H1 (cell line): ENCODE measurements around the gene NT5DC3. TPM values are rescaled to one million over a fixed set of nuclear protein-coding genes. Genes with fewer than 3 reads are reported as not detected.

ENCODE experiments used
- CTCF ChIA-PET: fragments of 300-600 bp; sonication (Branson Sonifier 250); formaldehyde crosslinking; loops from one replicate; lab custom pipeline; 2021; ENCODE audit not compliant: partially characterized antibody; lab: Charles Lee
- POLR2A ChIA-PET: fragments of 300-600 bp; sonication (Branson Sonifier 250); formaldehyde crosslinking; loops from one replicate; lab custom pipeline; 2021; ENCODE audit warnings: inconsistent platforms; ENCODE audit not compliant: partially characterized antibody; lab: Charles Lee
- DNase-seq, 2 experiments: peaks; one replicate each; pipeline versions ENCODE4 v3.0.0 to v3.0.0-alpha.2; 2010 to 2022; ENCODE audit warnings: low spot score in 2 of 2, low read depth in 1 of 2, mixed read lengths in 1 of 2
- FAIRE-seq: peaks from 2 replicates; lab custom pipeline; 2011; peaks lifted over from hg19 to GRCh38; lab: Jason Lieb, UNC
- H2AFZ ChIP-seq: 2 replicates; pipeline ENCODE4 v1.8.1; 2012; ENCODE audit warnings: low read length, inconsistent platforms
- H2AK5ac ChIP-seq: 2 replicates; pipeline ENCODE4 v1.6.1; 2013; ENCODE audit warnings: low read depth, low read length
- H2BK120ac ChIP-seq: replicated peaks from 2 replicates; pipeline ENCODE3; 2013; ENCODE audit warnings: low read depth, low read length, inconsistent platforms
- H2BK12ac ChIP-seq: 2 replicates; pipeline ENCODE4 v1.6.1; 2013; ENCODE audit warnings: low read depth, low read length
- H2BK15ac ChIP-seq: 2 replicates; pipeline ENCODE4 v1.6.1; 2013; ENCODE audit warnings: low read length
- H2BK20ac ChIP-seq: 2 replicates; pipeline ENCODE4 v1.6.1; 2013; ENCODE audit warnings: low read length
- H2BK5ac ChIP-seq: 2 replicates; pipeline ENCODE4 v1.6.1; 2013; ENCODE audit warnings: low read depth, low read length
- H3K14ac ChIP-seq: 2 replicates; pipeline ENCODE4 v1.6.1; 2013; ENCODE audit warnings: inconsistent platforms; ENCODE audit not compliant: insufficient read length
- H3K18ac ChIP-seq: 2 replicates; pipeline ENCODE4 v1.6.1; 2013; ENCODE audit warnings: low read length; ENCODE audit errors: extremely low read depth
- H3K23ac ChIP-seq: 2 replicates; pipeline ENCODE4 v1.6.1; 2013; ENCODE audit warnings: inconsistent platforms; ENCODE audit not compliant: insufficient read length
- H3K23me2 ChIP-seq: 2 replicates; pipeline ENCODE4 v1.6.1; 2013; ENCODE audit warnings: low read depth, low read length
- H3K27ac ChIP-seq: 2 replicates; pipeline ENCODE4 v1.6.1; 2011; ENCODE audit warnings: low read depth, low read length, inconsistent platforms
- H3K27me3 ChIP-seq, 4 experiments: replicated peaks in 1 of 4; 1 replicate in 1 of 4; 2 replicates in 3 of 4; pipeline versions ENCODE4 v1.6.1 to v1.8.1; 2011 to 2013; ENCODE audit warnings: low read length in 3 of 4, mild to moderate bottlenecking in 3 of 4, inconsistent platforms in 2 of 4, mixed read lengths in 2 of 4, moderate library complexity in 1 of 4; ENCODE audit not compliant: control insufficient read depth in 3 of 4, insufficient read depth in 3 of 4; ENCODE audit errors: extremely low read depth in 1 of 4
- H3K36me3 ChIP-seq, 4 experiments: 2 replicates each; pipeline versions ENCODE4 v1.6.1 to v1.8.1; 2011 to 2013; ENCODE audit warnings: mild to moderate bottlenecking in 4 of 4, low read length in 3 of 4, moderate library complexity in 2 of 4, control low read depth in 1 of 4, inconsistent platforms in 1 of 4; ENCODE audit not compliant: insufficient read depth in 4 of 4, control insufficient read depth in 2 of 4
- H3K4ac ChIP-seq: replicated peaks from 2 replicates; pipeline ENCODE3; 2013; ENCODE audit warnings: low read length, low read depth, mixed read lengths, inconsistent platforms; ENCODE audit not compliant: insufficient read length
- H3K4me1 ChIP-seq, 4 experiments: replicated peaks in 1 of 4; 1 replicate in 1 of 4; 2 replicates in 3 of 4; pipeline versions ENCODE4 v1.6.1 to v1.8.1; 2011 to 2013; ENCODE audit warnings: low read length in 3 of 4, inconsistent platforms in 2 of 4, mixed read lengths in 1 of 4; ENCODE audit not compliant: insufficient read depth in 4 of 4, control insufficient read depth in 3 of 4
- H3K4me2 ChIP-seq, 2 experiments: 2 replicates each; pipeline versions ENCODE4 v1.6.1 to v1.8.1; 2011 to 2013; ENCODE audit warnings: low read depth in 2 of 2, low read length in 2 of 2, control low read depth in 1 of 2, inconsistent platforms in 1 of 2, mild to moderate bottlenecking in 1 of 2; ENCODE audit not compliant: insufficient read depth in 1 of 2
- H3K4me3 ChIP-seq, 4 experiments: fragments of 200-600, 300-600 bp in 1 of 4; sonication (generic), shearing (Covaris generic), sonication (Bioruptor Twin) in 1 of 4; 2 replicates each; pipeline versions ENCODE4 v1.5.1 to v1.8.1; 2011 to 2016; ENCODE audit warnings: low read length in 4 of 4, low read depth in 3 of 4, control low read depth in 2 of 4, inconsistent platforms in 2 of 4, mild to moderate bottlenecking in 2 of 4, mixed read lengths in 1 of 4, moderate library complexity in 1 of 4; ENCODE audit not compliant: insufficient read depth in 2 of 4; ENCODE audit errors: extremely low read depth in 1 of 4
- H3K56ac ChIP-seq: replicated peaks from 2 replicates; pipeline ENCODE3; 2013; ENCODE audit warnings: low read depth, mild to moderate bottlenecking, mixed read lengths, low read length, inconsistent platforms; ENCODE audit not compliant: insufficient read length
- H3K79me1 ChIP-seq: 2 replicates; pipeline ENCODE4 v1.6.1; 2013; ENCODE audit warnings: low read depth, low read length, control low read depth
- H3K79me2 ChIP-seq, 2 experiments: 2 replicates each; pipeline versions ENCODE4 v1.6.1 to v1.8.1; 2012 to 2013; ENCODE audit warnings: low read length in 2 of 2, mild to moderate bottlenecking in 2 of 2, inconsistent platforms in 1 of 2; ENCODE audit not compliant: insufficient read depth in 2 of 2, control insufficient read depth in 1 of 2
- H3K9ac ChIP-seq, 4 experiments: replicated peaks in 1 of 4; 1 replicate in 1 of 4; 2 replicates in 3 of 4; pipeline versions ENCODE4 v1.6.1 to v1.8.1; 2011 to 2013; ENCODE audit warnings: low read depth in 3 of 4, low read length in 3 of 4, control low read depth in 2 of 4, mild to moderate bottlenecking in 2 of 4, moderate library complexity in 2 of 4, inconsistent platforms in 1 of 4; ENCODE audit errors: extremely low read depth in 1 of 4
- H3K9me3 ChIP-seq, 2 experiments: 2 replicates each; pipeline versions ENCODE4 v1.6.1 to v1.8.1; 2012 to 2013; ENCODE audit warnings: mild to moderate bottlenecking in 2 of 2, moderate library complexity in 2 of 2, control low read depth in 1 of 2, inconsistent platforms in 1 of 2, low read depth in 1 of 2, low read length in 1 of 2, mixed read lengths in 1 of 2; ENCODE audit not compliant: insufficient read depth in 2 of 2
- H4K20me1 ChIP-seq, 2 experiments: replicated peaks in 1 of 2; 2 replicates each; pipeline versions ENCODE3 to v1.8.1; 2011 to 2013; ENCODE audit warnings: inconsistent platforms in 2 of 2, low read length in 2 of 2, mild to moderate bottlenecking in 1 of 2; ENCODE audit not compliant: insufficient read depth in 2 of 2, control insufficient read depth in 1 of 2
- H4K5ac ChIP-seq: 2 replicates; pipeline ENCODE4 v1.6.1; 2013; ENCODE audit warnings: low read length, low read depth, mixed read lengths, inconsistent platforms; ENCODE audit not compliant: insufficient read length
- H4K8ac ChIP-seq: 2 replicates; pipeline ENCODE4 v1.8.0; 2013; ENCODE audit warnings: mild to moderate bottlenecking, moderate library complexity, low read length, inconsistent platforms; ENCODE audit not compliant: insufficient read depth; ENCODE audit errors: extremely low read depth
- H4K91ac ChIP-seq: replicated peaks from 2 replicates; pipeline ENCODE3; 2013; ENCODE audit warnings: low read length, mixed read lengths, inconsistent platforms; ENCODE audit not compliant: insufficient read length
- ASH2L ChIP-seq: fragments of 200-600, 300-600 bp; sonication (generic); IDR thresholded peaks from one replicate; pipeline ENCODE4 v1.7.1; 2017; ENCODE audit warnings: low read length
- CBX8 ChIP-seq: fragments of 300-800, 300-1000 bp; sonication (generic); IDR thresholded peaks from 2 replicates; pipeline ENCODE4 v1.7.1; 2016; ENCODE audit warnings: low read depth, low read length, borderline replicate concordance
- CTBP2 ChIP-seq: IDR thresholded peaks from 2 replicates; pipeline ENCODE4 v1.7.0; 2011; ENCODE audit warnings: borderline replicate concordance, mild to moderate bottlenecking, moderate library complexity, mixed read lengths, low read length; ENCODE audit not compliant: insufficient read depth, insufficient read length
- KDM1A ChIP-seq: fragments of 200-600, 300-600 bp; sonication (generic); IDR thresholded peaks from 2 replicates; pipeline ENCODE4 v1.7.1; 2016; ENCODE audit warnings: mild to moderate bottlenecking, low read length, borderline replicate concordance
- PHF8 ChIP-seq: fragments of 200-600 bp; sonication (generic); conservative IDR thresholded peaks from 2 replicates; pipeline ENCODE4 v1.7.1; 2012; ENCODE audit warnings: low read depth, mild to moderate bottlenecking, inconsistent platforms, low read length, moderate library complexity
- POLR2AphosphoS5 ChIP-seq: IDR thresholded peaks from 2 replicates; pipeline ENCODE4 v1.6.1; 2011; ENCODE audit warnings: low read depth, low read length
- SIRT6 ChIP-seq: IDR thresholded peaks from one replicate; pipeline ENCODE4 v1.7.1; 2012; ENCODE audit warnings: low read length, inconsistent platforms
- polyA plus RNA-seq, 7 experiments: library from polyadenylated mRNA; depleted of rRNA in 3 of 7; stranded (reverse) in 5 of 7; unstranded in 2 of 7; fragments of >200 nt in 5 of 7; fragments of 200-250 nt in 2 of 7; gene quantifications; 1 replicate in 5 of 7; 2 replicates in 1 of 7; 4 replicates in 1 of 7; pipeline versions ENCODE4 v1.2.1 to v1.2.3, GENCODE V29; 2011 to 2013; ENCODE audit warnings: missing spikeins in 2 of 7, mixed read lengths in 2 of 7
- total RNA-seq: library from RNA; stranded (reverse); fragmentation: NEBNext Ultra II Directional; extraction: Animal tissue kit (Norgen Biotek cat#: 25700); gene quantifications from 2 replicates; pipeline ENCODE4 v1.2.1, GENCODE V29; 2021

The NT5DC3 gene
- total and polyA plus RNA-seq, 2 of the 8 experiments (the other 6 are each of a cell fraction or from before 2014, with no cell fraction given) = 5.4 to 14.8 TPM

- H3K79me2 ChIP-seq = peaks cover 0 to 24% of the 10 kb centered on the region in 2 experiments; a peak in 2 of 4 replicates
- DNase-seq (no peak), FAIRE-seq (no peak)
- H3K27me3 ChIP-seq = no peaks in the 10 kb centered on the region
- no peak overlapping the region for H3K23ac ChIP-seq
- peaks cover 0 to 3% of the 10 kb centered on the region in 2 experiments for H4K20me1 ChIP-seq
- H3K4me1 ChIP-seq = no peaks in the 10 kb centered on the region
- H3K18ac ChIP-seq = no peak overlapping the region
- H3K9ac ChIP-seq = no peak overlapping the region
- H2BK120ac ChIP-seq = no peak overlapping the region
- H3K79me1 ChIP-seq = no peaks in the 10 kb centered on the region
- TF ChIP-seq ASH2L (no peak), PHF8 (no peak), POLR2AphosphoS5 (no peak), SIRT6 (no peak), CBX8 (no peak), CTBP2 (no peak), KDM1A (no peak)
- no peak overlapping the region for H3K14ac ChIP-seq
- H2BK12ac ChIP-seq = no peak overlapping the region
- POLR2A ChIA-PET = no interaction called here
- CTCF ChIA-PET = interaction anchor here (0.9 to 2.9 kb wide), 2 partner anchors 9 to 13 kb away, joined by 3 to 11 read pairs; no protein-coding TSS in a partner anchor
- H2AFZ ChIP-seq = no peak overlapping the region
- no peak overlapping the region for H2BK15ac ChIP-seq
- H3K9me3 ChIP-seq = peaks cover 3 to 4% of the 10 kb centered on the region in 2 experiments; a peak in 2 of 4 replicates
- no peaks in the 10 kb centered on the region for H3K23me2 ChIP-seq
- H2BK5ac ChIP-seq = no peak overlapping the region
- H3K4me2 ChIP-seq = no peak overlapping the region
- H3K27ac ChIP-seq = no peak overlapping the region
- no peak overlapping the region for H4K91ac ChIP-seq
- 0 out of 8 replicates have a peak, but pooled peaks cover 0 to 4% (median 0%) of the 10 kb centered on the region in 4 experiments for H3K36me3 ChIP-seq
- H4K8ac ChIP-seq = no peak overlapping the region
- no peak overlapping the region for H3K56ac ChIP-seq
- no peak overlapping the region for H3K4me3 ChIP-seq
- H3K4ac ChIP-seq = no peak overlapping the region
- H2AK5ac ChIP-seq = no peak overlapping the region
- H2BK20ac ChIP-seq = no peak overlapping the region
- H4K5ac ChIP-seq = no peak overlapping the region
Observed at GRCh38 chr12:103820361-103820760, 20.7 kb downstream of the NT5DC3 start.
